Kidney capillary endothelial cell (primary cell): ENCODE measurements around the gene ZC2HC1C.
A peak's percentile ranks its signal among the peaks of the same experiment; 100 is the strongest.
"Not testable (repeated sequence)": the region's sequence is repeated elsewhere in the genome, so short reads cannot be mapped to it uniquely, and the experiment has no call there.

Source experiments
- DNase-seq: peaks from one replicate; pipeline ENCODE4 v3.0.0-alpha.2; 2018; ENCODE audit warnings: low spot score

Gene ZC2HC1C

GRCh38 chr14:75095690-75096089 is 26.2 kb downstream of the ZC2HC1C start:
- DNase-seq, result no peak

- DNase-seq, result no peak
Measured at GRCh38 chr14:75096959-75097358, 27.5 kb downstream of the ZC2HC1C start.

- DNase-seq, result no peak
Measured at GRCh38 chr14:75098212-75098611, 28.8 kb downstream of the ZC2HC1C start.

- DNase-seq, result no peak
Measured at GRCh38 chr14:75098682-75099081, 29.2 kb downstream of the ZC2HC1C start.

GRCh38 chr14:75101491-75101890 is 32.0 kb downstream of the ZC2HC1C start:
- DNase-seq, result no peak

GRCh38 chr14:75107186-75107585 is 37.7 kb downstream of the ZC2HC1C start:
- DNase-seq, result no peak

GRCh38 chr14:75109877-75110276 is 40.4 kb downstream of the ZC2HC1C start:
- DNase-seq, result no peak

- no peak for DNase-seq
Measured at GRCh38 chr14:75113932-75114539, 44.6 kb downstream of the ZC2HC1C start.

- no peak for DNase-seq
Measured at GRCh38 chr14:75119056-75119455, 49.6 kb downstream of the ZC2HC1C start.

GRCh38 chr14:75120541-75121291 is 51.3 kb downstream of the ZC2HC1C start:
- no peak for DNase-seq

GRCh38 chr14:75121552-75121951 is 52.1 kb downstream of the ZC2HC1C start:
- DNase-seq, result no peak

GRCh38 chr14:75123991-75124390 is 54.5 kb downstream of the ZC2HC1C start:
- peak; percentile 93 for DNase-seq

- no peak for DNase-seq
Measured at GRCh38 chr14:75125617-75126016, 56.2 kb downstream of the ZC2HC1C start.

GRCh38 chr14:75126121-75126544 is 56.7 kb downstream of the ZC2HC1C start:
- no peak for DNase-seq

GRCh38 chr14:75126679-75127473 is 57.4 kb downstream of the ZC2HC1C start, which contains the start of gene NEK9:
NEK9 (minus strand) TSS chr14:75127048; CDS start chr14:75126921, 127 bp downstream.
- DNase-seq, result no peak

- DNase-seq, result not testable (repeated sequence)
Measured at GRCh38 chr14:75127474-75127820, 58.0 kb downstream of the ZC2HC1C start.

GRCh38 chr14:75127903-75128595 is 58.6 kb downstream of the ZC2HC1C start:
- no peak for DNase-seq

GRCh38 chr14:75128596-75128990 is 59.2 kb downstream of the ZC2HC1C start:
- DNase-seq, result no peak
